HG02981 (cell line): ENCODE data around the gene MSGN1.
A peak's percentile ranks its signal among the peaks of the same experiment; 100 is the strongest.
"Not testable (repeated sequence)": the region's sequence is repeated elsewhere in the genome, so short reads cannot be mapped to it uniquely, and the experiment has no call there.

ENCODE experiments used
- ATAC-seq: cut with Tn5 transposase; IDR thresholded peaks from one replicate; pipeline ENCODE4 v1.9.1; 2021; ENCODE audit warnings: mild to moderate bottlenecking, moderate library complexity; ENCODE audit not compliant: unreplicated experiment

Gene MSGN1

GRCh38 chr2:17805166-17805565, 11.1 kb upstream of the MSGN1 start:
- ATAC-seq = no peak

- no peak for ATAC-seq
Measured at GRCh38 chr2:17805717-17806363, 10.4 kb upstream of the MSGN1 start.

- ATAC-seq = peak; percentile 39
Measured at GRCh38 chr2:17813010-17813741, 3.1 kb upstream of the MSGN1 start.

GRCh38 chr2:17813742-17814473, 2.4 kb upstream of the MSGN1 start:
- ATAC-seq = peak; percentile 90

GRCh38 chr2:17814601-17815000, 1.7 kb upstream of the MSGN1 start:
- ATAC-seq = no peak

DNA sequence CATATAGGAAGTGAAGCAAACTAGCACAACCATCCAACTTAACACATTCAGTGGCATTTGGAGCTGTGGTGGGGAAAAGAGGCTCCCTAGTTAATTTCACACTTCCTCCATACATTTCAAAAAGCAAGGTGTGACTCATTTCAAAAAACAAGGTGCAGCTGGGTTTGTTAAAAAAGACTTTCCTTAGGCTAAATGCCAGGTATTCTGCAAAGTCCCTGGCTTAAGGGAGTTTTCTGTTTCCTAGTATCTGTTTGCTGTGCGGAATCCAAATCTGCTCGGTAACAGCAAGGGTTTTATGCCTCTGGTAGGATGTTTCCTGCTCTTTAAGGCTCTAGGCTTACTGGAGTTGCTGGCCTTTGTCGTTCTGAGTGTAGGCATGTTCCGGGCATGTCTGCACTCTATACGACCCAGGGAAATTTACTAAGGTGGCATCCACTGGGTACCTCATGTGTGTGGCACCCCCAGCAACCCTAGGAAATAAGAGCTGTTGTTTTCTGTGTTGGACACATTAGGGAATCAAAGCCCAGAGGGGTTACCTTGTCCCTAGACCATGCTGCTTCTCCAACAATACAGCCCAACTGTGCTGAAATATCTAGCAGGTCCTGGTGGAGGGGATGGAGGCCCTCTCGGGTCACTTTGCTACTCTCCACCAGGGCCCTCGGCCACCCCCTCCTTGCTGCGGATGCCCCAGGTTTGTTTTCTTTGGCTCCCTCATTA, 634 bp upstream of the MSGN1 start:
- no peak for ATAC-seq

DNA sequence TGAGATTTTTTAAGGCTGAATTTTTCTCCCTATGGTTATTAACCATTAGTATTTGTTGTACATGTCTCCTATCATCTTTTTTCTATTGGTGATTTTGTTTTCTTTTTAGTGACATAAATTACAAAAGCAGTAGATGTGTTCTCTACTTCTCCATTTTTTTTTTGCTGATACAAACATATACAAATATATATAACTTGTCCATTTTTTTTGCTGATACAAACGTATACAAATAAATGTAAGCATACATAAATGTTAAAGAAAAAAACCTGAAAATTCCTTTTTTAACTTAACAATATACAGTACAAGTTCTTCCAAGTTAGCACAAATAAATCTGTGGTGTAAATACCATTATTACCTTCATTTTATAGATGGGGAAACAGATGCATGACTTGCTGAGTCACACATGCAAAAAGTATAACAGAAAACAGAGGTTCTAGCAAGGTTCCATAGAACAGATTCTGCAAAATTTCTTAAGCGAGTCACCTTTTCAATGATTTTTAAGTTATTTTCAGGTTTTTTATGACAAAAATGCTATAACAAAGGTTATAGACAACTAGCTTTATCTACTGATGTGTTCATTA, 2.1 kb downstream of the MSGN1 start:
- ATAC-seq = no peak

DNA sequence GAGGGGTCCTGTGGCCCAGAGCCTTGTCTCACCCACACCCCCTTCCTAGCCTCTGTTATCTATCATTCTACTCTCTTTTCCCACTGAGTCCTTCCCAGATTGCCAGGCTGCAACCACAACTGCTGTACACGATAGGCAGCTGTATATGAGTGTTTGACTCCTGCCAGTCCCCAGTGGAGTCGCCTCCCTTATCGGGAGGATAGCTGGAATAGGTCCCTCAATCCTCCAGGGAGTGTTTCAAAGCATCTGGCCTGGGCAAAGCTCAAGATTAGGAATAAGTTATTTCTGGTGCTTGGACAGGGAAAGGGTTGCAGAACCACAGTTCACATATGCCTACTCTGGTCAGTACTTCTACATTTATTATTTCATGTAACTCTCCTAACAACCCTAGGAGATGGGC, 4.8 kb downstream of the MSGN1 start:
- no peak for ATAC-seq

GRCh38 chr2:17821535-17822444, 5.5 kb downstream of the MSGN1 start:
- ATAC-seq = peak; percentile 42

- ATAC-seq = peak; percentile 46
Measured at GRCh38 chr2:17822445-17823117, 6.3 kb downstream of the MSGN1 start.

DNA sequence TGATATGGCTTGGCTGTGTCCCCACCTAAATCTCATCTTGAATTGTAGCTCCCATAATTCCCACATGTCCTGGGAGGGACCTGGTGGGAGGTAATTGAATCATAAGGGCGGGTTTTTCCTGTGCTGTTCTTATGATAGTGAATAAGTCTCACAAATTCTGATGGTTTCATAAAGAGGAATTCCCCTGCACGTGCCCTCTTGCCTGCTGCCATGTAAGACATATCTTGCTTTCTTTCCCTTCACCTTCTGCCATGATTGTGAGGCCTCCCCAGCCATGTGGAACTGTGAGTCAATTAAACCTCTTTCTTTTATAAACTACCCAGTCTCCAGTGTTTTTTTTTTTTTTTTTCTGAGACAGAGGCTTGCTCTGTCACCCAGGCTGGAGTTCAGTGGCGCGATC, 7.4 kb downstream of the MSGN1 start:
- ATAC-seq = not testable (repeated sequence)

DNA sequence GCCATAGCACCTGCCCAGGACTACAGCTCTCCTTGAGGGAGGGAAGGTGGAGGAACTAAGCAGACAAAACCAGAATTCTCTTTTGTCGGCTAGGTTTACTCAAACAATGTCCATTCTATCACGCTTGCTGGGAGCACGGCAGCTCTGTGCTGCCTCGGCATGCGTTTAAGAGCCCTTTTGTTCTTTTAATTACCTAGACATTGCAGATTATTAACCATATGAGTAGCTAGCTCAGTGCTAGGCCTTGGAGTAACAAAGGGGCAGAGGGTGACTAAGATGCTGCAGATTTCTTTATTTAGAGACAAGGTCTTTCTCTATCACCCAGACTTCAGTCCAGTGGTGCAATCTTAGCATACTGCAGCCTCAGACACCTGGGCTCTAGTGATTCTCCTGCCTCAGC, 11.1 kb downstream of the MSGN1 start:
- ATAC-seq = no peak

- no peak for ATAC-seq
Measured at GRCh38 chr2:17827785-17828184, 11.5 kb downstream of the MSGN1 start.

DNA sequence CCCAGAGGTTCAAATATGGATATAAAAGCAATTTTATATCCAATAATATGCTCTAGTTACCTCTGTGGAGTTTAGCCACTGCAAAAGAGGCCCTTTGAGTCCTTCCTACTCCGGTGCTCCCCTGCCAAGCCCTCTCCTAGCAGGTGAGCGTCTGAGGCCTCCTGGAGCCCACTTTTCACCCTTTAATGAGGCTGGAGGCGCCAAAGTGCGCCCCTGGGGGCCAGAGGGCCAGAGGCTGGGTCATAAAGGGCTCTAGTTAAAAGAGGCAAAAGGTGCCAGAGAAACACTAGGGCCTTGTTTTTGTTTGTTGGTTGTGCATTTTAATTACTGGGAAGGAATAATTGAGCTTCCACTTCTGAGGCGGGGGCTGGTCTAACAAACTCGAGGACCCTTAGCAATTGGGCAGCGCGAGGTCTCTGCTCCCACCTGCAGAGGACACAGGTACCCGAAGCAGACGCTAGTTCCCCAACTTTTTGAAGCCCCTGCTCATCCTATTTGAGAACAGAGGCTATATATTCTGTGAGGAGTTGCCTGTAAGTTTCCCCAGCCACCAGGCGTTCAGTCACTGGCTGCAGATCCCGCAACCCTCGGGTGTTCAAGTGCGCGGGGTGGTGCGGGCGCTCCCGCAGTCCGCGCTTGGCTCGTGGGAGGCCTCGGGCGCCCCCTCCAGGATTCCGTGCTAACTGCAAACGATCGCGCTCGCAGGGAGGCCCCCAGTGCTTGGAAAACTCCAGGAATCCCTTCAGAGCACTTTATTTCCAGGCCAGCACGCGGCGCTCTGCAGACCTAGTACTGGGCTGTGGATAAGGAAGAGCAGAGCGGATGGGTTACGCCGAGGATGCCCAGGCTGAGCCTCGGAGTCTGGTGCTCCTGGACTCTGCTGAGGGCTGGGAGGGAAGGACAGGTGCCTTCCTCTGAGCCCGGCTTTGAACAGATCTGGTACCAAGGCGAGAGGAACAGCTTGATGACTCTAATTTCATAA, 14.1 kb downstream of the MSGN1 start:
- peak; percentile 94 for ATAC-seq

DNA sequence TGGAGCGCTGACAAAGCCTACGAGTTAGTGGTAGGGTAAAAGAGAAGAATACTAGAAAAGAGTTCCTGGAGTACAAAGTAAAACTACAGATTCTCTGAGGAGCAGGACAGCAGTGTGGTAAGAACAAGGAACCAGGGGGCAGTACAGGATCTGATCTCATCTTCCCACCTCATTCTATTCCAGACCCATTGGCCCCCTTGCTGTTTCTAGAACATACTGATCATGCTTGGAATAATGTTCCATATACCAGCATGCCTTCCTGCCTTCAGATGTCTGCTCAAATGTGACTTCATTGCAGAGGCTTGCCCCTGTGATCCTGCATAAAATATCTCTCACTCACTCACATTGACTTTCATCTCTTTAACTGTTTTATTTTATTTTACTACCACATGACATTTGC, 19.3 kb downstream of the MSGN1 start:
- no peak for ATAC-seq

GRCh38 chr2:17839959-17840358, 23.7 kb downstream of the MSGN1 start:
- no peak for ATAC-seq

GRCh38 chr2:17843457-17843856, 27.2 kb downstream of the MSGN1 start:
- ATAC-seq = no peak

DNA sequence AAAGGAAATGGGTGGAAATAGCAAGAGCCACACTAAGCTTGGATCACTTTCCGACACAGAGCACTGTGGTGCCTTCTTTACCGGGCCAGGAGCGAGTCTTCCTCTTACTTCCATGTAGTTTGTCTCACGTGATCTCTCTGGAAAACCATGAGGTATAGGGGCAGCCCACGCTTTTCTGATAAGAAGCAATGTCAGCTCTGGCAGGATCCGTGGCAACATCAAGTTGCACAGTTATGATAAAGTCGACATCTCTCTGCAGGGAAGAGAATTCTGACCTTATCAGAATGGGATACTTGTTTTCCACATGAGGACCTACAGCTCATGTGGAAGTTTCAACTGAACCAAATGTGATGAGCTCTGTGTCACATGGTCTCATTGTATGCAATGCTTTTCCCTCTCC, 29.5 kb downstream of the MSGN1 start:
- ATAC-seq = no peak
